CD14-positive monocyte (primary cell): ENCODE results near the gene RPL12. TPM values are rescaled to one million over a fixed set of nuclear protein-coding genes. Genes with fewer than 3 reads are reported as not detected.
A peak's percentile ranks its signal among the peaks of the same experiment; 100 is the strongest.

Source experiments
- DNase-seq, 3 donors: peaks; one replicate each; pipeline ENCODE4 v3.0.0-alpha.2; 2011 to 2022
- H2AFZ ChIP-seq: 2 replicates; pipeline ENCODE4 v1.6.0; 2012; ENCODE audit warnings: mild to moderate bottlenecking, low read depth, low read length, inconsistent platforms; ENCODE audit not compliant: insufficient read depth, poor library complexity, severe bottlenecking
- H3K27ac ChIP-seq, 2 donors: 1 replicate in 1 of 2; 2 replicates in 1 of 2; pipeline ENCODE4 v1.5.1; 2012 to 2013; ENCODE audit warnings: low read length in 2 of 2, control low read depth in 1 of 2, inconsistent platforms in 1 of 2, low read depth in 1 of 2, mild to moderate bottlenecking in 1 of 2
- H3K27me3 ChIP-seq, 2 donors: one replicate each; pipeline versions ENCODE4 v1.6.0 to v1.6.1; 2011 to 2013; ENCODE audit warnings: low read length in 2 of 2; ENCODE audit not compliant: control insufficient read depth in 2 of 2, insufficient read depth in 2 of 2
- H3K36me3 ChIP-seq, 2 donors: replicated peaks in 1 of 2; 1 replicate in 1 of 2; 2 replicates in 1 of 2; pipeline versions ENCODE4 v1.5.1 to v1.6.1; 2012 to 2013; ENCODE audit warnings: low read length in 2 of 2, control low read depth in 1 of 2, inconsistent platforms in 1 of 2, mild to moderate bottlenecking in 1 of 2; ENCODE audit not compliant: insufficient read depth in 2 of 2, control insufficient read depth in 1 of 2
- H3K4me1 ChIP-seq, 2 donors: 1 replicate in 1 of 2; 2 replicates in 1 of 2; pipeline versions ENCODE4 v1.5.1 to v1.6.1; 2012 to 2013; ENCODE audit warnings: low read length in 2 of 2, control low read depth in 1 of 2, inconsistent platforms in 1 of 2, mild to moderate bottlenecking in 1 of 2, moderate library complexity in 1 of 2; ENCODE audit not compliant: insufficient read depth in 2 of 2, control insufficient read depth in 1 of 2
- H3K4me2 ChIP-seq: replicated peaks from 2 replicates; pipeline ENCODE3; 2012; ENCODE audit warnings: low read length, moderate library complexity, mild to moderate bottlenecking; ENCODE audit not compliant: poor library complexity, severe bottlenecking; ENCODE audit errors: extremely low read depth
- H3K4me3 ChIP-seq, 3 experiments: fragments of 200-600 bp in 1 of 3; sonication (generic) in 1 of 3; replicated peaks in 1 of 3; 1 replicate in 2 of 3; 2 replicates in 1 of 3; pipeline ENCODE4 v1.5.1; 2011 to 2013; ENCODE audit warnings: low read length in 3 of 3, mild to moderate bottlenecking in 3 of 3, control low read depth in 2 of 3, low read depth in 2 of 3, inconsistent platforms in 1 of 3, moderate library complexity in 1 of 3
- H3K79me2 ChIP-seq: 2 replicates; pipeline ENCODE4 v1.6.0; 2012; ENCODE audit warnings: mild to moderate bottlenecking, control low read depth, inconsistent platforms, low read length, moderate library complexity; ENCODE audit not compliant: insufficient read depth
- H3K9ac ChIP-seq: 2 replicates; pipeline ENCODE4 v1.6.0; 2017; ENCODE audit warnings: low read length, mild to moderate bottlenecking; ENCODE audit not compliant: insufficient read depth, poor library complexity, severe bottlenecking
- H3K9me3 ChIP-seq, 2 donors: replicated peaks in 1 of 2; 1 replicate in 1 of 2; 2 replicates in 1 of 2; pipeline versions ENCODE4 v1.5.1 to v1.6.1; 2012 to 2013; ENCODE audit warnings: low read length in 2 of 2, control low read depth in 1 of 2; ENCODE audit not compliant: control insufficient read depth in 1 of 2, insufficient read depth in 1 of 2
- H4K20me1 ChIP-seq: 2 replicates; pipeline ENCODE4 v1.6.0; 2012; ENCODE audit warnings: mild to moderate bottlenecking, low read length, control low read depth, moderate library complexity; ENCODE audit not compliant: insufficient read depth
- H3K27ac Mint-ChIP-seq, 7 donors: one replicate each; pipeline ENCODE4 v1.8.0; 2020; ENCODE audit warnings: mild to moderate bottlenecking in 7 of 7, mixed read lengths in 7 of 7, moderate library complexity in 6 of 7, inconsistent platforms in 2 of 7
- H3K27me3 Mint-ChIP-seq, 3 donors: one replicate each; pipeline ENCODE4 v1.8.0; 2021 to 2022; ENCODE audit warnings: low read depth in 3 of 3, mild to moderate bottlenecking in 3 of 3, mixed read lengths in 3 of 3, moderate library complexity in 3 of 3, inconsistent platforms in 1 of 3
- H3K36me3 Mint-ChIP-seq, 2 donors: one replicate each; pipeline ENCODE4 v1.8.0; 2020; ENCODE audit warnings: mixed read lengths in 2 of 2, inconsistent platforms in 1 of 2, mild to moderate bottlenecking in 1 of 2
- H3K4me1 Mint-ChIP-seq: one replicate; pipeline ENCODE4 v1.8.0; 2020; ENCODE audit warnings: mild to moderate bottlenecking, mixed read lengths
- H3K4me3 Mint-ChIP-seq, 2 donors: one replicate each; pipeline ENCODE4 v1.8.0; 2020; ENCODE audit warnings: mild to moderate bottlenecking in 2 of 2, mixed read lengths in 2 of 2, moderate library complexity in 1 of 2
- H3K9me3 Mint-ChIP-seq, 7 donors: one replicate each; pipeline ENCODE4 v1.8.0; 2020 to 2022; ENCODE audit warnings: mixed read lengths in 7 of 7, mild to moderate bottlenecking in 6 of 7, moderate library complexity in 6 of 7, inconsistent platforms in 2 of 7
- WGBS: methylation state at CpG from one replicate; pipeline ENCODE4 v1.1.5; 2013; ENCODE audit warnings: missing lambda C conversion rate; ENCODE audit not compliant: insufficient coverage; 5-methylcytosine and 5-hydroxymethylcytosine counted together
- intact Hi-C, 2 donors: fragments of 100-400 bp; cut with micrococcal nuclease; formaldehyde crosslinking; loops; one replicate each; pipeline versions ENCODE4 v1.15.0 to v1.15.1; 2023
- polyA plus RNA-seq, 3 donors: library from polyadenylated mRNA; depleted of rRNA in 1 of 3; unstranded in 2 of 3; stranded (reverse) in 1 of 3; fragments of 300-500 nt in 2 of 3; fragments of >200 nt in 1 of 3; fragmentation: Illumina TruSeq in 2 of 3; gene quantifications; 1 replicate in 2 of 3; 2 replicates in 1 of 3; pipeline ENCODE4 v1.2.3, GENCODE V29; 2012 to 2021
- TF ChIP-seq, protein P1 (sequence below): fragments of 200-600 bp; IDR thresholded peaks from one replicate; pipeline ENCODE4 v1.8.0; 2022; ENCODE audit warnings: antibody characterized with exemption, mild to moderate bottlenecking

RPL12 gene
- polyA plus RNA-seq, 3 donors, result 417 to 1,509 (median 490) TPM

DNA sequence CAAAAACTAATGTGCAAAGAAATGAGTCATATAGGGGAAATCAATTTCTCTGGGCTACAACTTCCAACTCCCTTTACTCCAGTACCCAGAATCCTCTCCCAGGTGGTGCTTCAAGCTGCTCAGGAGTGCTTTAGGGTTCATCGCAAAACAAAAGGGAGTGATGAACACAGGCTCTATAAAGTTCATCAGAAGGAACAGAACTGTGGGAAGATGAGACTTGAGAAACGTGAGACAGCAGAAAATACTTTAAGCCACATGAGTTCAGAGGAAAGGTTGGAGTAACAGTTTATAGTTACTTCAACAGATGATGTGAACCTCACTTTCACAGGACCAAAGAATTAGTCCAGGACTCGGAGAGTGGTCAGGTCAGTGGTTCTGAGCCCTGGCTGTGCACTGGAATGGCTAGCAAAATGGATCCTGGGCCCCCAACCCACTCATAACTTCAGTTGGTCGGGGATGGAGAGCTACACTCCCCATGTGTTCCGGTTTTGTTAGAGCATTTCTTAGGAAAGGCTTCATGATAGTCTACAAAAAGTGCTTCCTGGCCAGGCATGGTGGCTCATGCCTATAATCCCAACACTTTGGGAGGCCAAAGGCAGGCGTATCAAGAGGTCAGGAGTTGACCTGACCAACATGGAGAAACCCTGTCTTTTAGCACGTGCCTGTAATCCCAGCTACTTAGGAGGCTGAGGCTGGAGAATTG, 4.3 kb downstream of the RPL12 start:
- H3K36me3 Mint-ChIP-seq, result peaks cover 66 to 78% of the 10 kb centered on the region in 2 donors
- peaks cover 0 to 15% (median 8%) of the 10 kb centered on the region in 7 donors for H3K9me3 Mint-ChIP-seq
- no peak overlapping the region for H3K4me3 Mint-ChIP-seq
- H2AFZ ChIP-seq, result no peak overlapping the region
- peak overlapping the region; percentile 4 to 42 for H3K27ac ChIP-seq
- no peak overlapping the region for H3K4me2 ChIP-seq
- no peak overlapping the region for H3K9ac ChIP-seq
- peaks cover 50% of the 10 kb centered on the region for H4K20me1 ChIP-seq
- H3K36me3 ChIP-seq, result peaks cover 64 to 75% of the 10 kb centered on the region in 2 donors
- H3K27me3 ChIP-seq, result no peaks in the 10 kb centered on the region
- H3K9me3 ChIP-seq, result peaks cover 0 to 8% of the 10 kb centered on the region in 2 donors
- H3K4me3 ChIP-seq, result no peak overlapping the region
- DNase-seq, result no peak
- intact Hi-C loops, result no loop called here
- peaks cover 0 to 1% (median 0%) of the 10 kb centered on the region in 3 donors for H3K27me3 Mint-ChIP-seq
- TF ChIP-seq, protein P1, sequence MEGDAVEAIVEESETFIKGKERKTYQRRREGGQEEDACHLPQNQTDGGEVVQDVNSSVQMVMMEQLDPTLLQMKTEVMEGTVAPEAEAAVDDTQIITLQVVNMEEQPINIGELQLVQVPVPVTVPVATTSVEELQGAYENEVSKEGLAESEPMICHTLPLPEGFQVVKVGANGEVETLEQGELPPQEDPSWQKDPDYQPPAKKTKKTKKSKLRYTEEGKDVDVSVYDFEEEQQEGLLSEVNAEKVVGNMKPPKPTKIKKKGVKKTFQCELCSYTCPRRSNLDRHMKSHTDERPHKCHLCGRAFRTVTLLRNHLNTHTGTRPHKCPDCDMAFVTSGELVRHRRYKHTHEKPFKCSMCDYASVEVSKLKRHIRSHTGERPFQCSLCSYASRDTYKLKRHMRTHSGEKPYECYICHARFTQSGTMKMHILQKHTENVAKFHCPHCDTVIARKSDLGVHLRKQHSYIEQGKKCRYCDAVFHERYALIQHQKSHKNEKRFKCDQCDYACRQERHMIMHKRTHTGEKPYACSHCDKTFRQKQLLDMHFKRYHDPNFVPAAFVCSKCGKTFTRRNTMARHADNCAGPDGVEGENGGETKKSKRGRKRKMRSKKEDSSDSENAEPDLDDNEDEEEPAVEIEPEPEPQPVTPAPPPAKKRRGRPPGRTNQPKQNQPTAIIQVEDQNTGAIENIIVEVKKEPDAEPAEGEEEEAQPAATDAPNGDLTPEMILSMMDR, result no peak
- peak overlapping the region in 5 of 7 donors; percentile 27 to 85 (median 59) for H3K27ac Mint-ChIP-seq
- 94% methylated on average over 4 of the region's 7 CpGs for WGBS
- H3K4me1 ChIP-seq, result peaks cover 22 to 27% of the 10 kb centered on the region in 2 donors
- peaks cover 31% of the 10 kb centered on the region for H3K4me1 Mint-ChIP-seq
- H3K79me2 ChIP-seq, result peaks cover 43% of the 10 kb centered on the region

DNA sequence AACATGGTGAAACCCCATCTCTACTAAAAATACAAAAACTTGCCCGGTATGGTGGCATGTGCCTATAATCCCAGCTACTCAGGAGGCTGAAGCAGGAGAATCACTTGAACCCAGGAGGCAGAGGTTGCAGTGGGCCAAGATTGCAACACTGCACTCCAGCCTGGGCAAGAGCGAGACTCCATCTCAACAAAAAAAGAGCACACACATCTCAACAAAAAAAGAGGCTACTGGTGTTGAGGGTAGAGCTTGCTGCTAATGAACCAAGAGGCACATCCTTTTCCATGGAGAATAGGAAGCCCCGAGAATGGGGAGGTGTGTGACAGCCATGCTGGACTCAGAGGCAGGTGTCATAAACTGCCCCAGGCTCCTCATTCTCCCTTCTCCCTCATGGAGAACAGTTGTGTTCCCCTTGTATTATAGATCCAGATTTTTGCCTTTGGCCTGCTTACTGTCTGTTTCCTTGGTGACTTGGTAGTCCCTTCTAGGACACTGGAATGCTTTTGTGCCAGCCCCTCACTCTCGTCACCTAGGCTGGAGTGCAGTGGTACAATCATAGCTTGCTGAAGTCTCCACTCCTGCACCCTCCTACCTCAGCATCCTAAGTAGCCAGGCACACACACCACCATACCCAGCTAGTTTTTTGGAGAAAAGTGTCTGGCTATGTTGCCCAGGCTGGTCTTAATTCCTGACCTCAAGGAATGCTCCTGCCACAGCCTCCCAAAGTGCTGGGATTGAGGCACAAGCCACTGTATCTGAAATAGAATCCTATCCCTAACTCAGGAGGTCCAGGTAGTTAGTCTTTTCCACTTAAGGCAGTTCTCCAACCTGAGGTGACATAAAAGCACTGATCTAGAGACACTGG, 5.1 kb downstream of the RPL12 start:
- TF ChIP-seq, protein P1, result no peak
- no peak overlapping the region for H3K4me2 ChIP-seq
- no peak overlapping the region for H3K9ac ChIP-seq
- peaks cover 66 to 79% of the 10 kb centered on the region in 2 donors for H3K36me3 ChIP-seq
- H3K4me1 ChIP-seq, result peaks cover 22 to 25% of the 10 kb centered on the region in 2 donors
- Mint-ChIP-seq H3K4me3 (no peak overlapping the region), H3K36me3 (peaks cover 69 to 85% of the 10 kb centered on the region in 2 donors), H3K9me3 (peaks cover 0 to 15% (median 8%) of the 10 kb centered on the region in 7 donors), H3K27me3 (no peaks in the 10 kb centered on the region), H3K27ac (peak overlapping the region in 6 of 7 donors; percentile 13 to 84 (median 66)), H3K4me1 (peaks cover 31% of the 10 kb centered on the region)
- H3K4me3 ChIP-seq, result no peak overlapping the region
- H3K27ac ChIP-seq, result no peak overlapping the region
- peaks cover 35% of the 10 kb centered on the region for H3K79me2 ChIP-seq
- no peaks in the 10 kb centered on the region for H3K27me3 ChIP-seq
- H3K9me3 ChIP-seq, result peaks cover 0 to 8% of the 10 kb centered on the region in 2 donors
- DNase-seq, result no peak
- intact Hi-C loops, result no loop called here
- 100% methylated on average over 1 of the region's 4 CpGs for WGBS
- H2AFZ ChIP-seq, result no peak overlapping the region
- peaks cover 50% of the 10 kb centered on the region for H4K20me1 ChIP-seq
